ENCODE measurements around the gene PRKN.

GRCh38 chr6:162315291-162315690, 412.3 kb downstream of the PRKN start:
- TF ChIP-seq POLR2AphosphoS5 (IDR thresholded peaks at IDR 0.05): no peak
- TF ChIP-seq CTCF (IDR thresholded peaks at IDR 0.05): no peak
- no peak for TF ChIP-seq POLR2A (IDR thresholded peaks at IDR 0.05)
